KOPT-K1 (cell line): Measurements from ENCODE around the gene GMEB1.
"Not testable (repeated sequence)": the region's sequence is repeated elsewhere in the genome, so short reads cannot be mapped to it uniquely, and the experiment has no call there.

Experiments used
- H3K27ac ChIP-seq: fragments of 200-600 bp; sonication (generic); 2 replicates; pipeline ENCODE4 v1.5.1; 2016; ENCODE audit warnings: antibody characterized with exemption, mild to moderate bottlenecking, low read depth, low read length; ENCODE audit not compliant: poor library complexity, severe bottlenecking
- H3K36me3 ChIP-seq: fragments of 200-600 bp; sonication (generic); 2 replicates; pipeline ENCODE4 v1.5.1; 2017; ENCODE audit warnings: antibody characterized with exemption, mild to moderate bottlenecking, low read length, moderate library complexity; ENCODE audit not compliant: insufficient read depth
- H3K9me3 ChIP-seq: fragments of 200-600 bp; sonication (generic); 2 replicates; pipeline ENCODE4 v1.5.1; 2017; ENCODE audit warnings: antibody characterized with exemption, low read length, mild to moderate bottlenecking; ENCODE audit not compliant: insufficient read depth, poor library complexity, severe bottlenecking

The GMEB1 gene

DNA sequence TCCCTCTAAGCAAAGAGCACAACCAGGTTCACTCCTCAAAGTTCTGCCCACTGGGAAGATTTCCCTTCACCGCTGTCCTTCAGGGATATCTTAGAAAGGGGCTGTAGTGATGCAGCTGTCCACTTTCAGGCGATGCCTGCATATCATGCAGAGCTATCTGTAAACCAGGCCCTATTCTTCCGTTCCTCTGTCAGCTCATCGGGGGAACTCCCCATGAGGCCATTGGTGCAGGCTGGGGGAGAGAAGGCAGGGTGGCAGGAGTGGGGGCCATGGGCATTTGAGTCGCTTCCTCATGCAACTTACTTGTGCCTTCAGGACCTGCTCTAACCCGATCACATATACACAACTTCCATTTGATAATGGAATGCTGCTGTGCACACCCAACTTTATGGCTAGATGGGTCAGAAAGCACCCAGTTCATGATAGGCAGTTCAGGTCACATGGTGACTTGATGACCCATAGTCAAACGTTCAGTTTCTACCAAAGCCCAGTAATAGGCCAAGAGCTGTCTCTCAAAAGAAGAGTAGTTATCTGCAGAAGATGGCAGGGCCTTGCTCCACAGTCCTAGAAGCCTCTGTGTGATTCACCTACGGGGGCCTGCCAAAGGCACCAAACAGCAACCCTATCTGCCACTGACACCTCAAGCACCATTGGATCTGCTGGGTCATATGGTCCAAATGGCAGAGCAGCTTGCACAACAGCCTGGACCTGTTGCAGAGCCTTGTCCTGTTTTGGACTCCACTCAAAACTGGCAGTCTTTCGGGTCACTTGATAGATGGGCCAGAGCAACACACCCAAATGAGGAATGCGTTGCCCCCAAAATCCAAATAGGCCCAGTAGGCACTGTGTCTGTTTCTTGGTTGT is 12.9 kb upstream of the GMEB1 start:
- not testable (repeated sequence) for H3K27ac ChIP-seq, H3K9me3 ChIP-seq, H3K36me3 ChIP-seq

DNA sequence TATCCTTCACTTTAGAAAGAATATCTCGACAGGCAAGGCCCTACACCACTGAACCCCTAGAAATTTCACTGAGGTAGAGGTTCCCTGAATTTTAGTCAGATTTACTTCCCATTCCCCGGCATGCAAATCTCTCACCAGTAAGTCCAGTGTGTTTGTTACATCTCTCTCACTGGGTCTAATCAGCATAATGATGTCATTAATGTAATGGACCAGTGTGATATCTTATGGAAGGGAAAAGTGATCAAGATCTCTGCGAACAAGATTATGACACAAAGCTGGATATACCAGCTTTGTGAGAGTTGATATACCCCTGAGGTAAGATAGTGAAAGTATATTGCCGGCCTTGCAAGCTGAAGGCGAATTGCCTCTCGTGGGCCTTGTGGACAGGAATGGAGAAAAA is 12.2 kb upstream of the GMEB1 start:
- Histone ChIP-seq H3K9me3 (no peaks in the 10 kb centered on the region), H3K27ac (no peak overlapping the region), H3K36me3 (no peaks in the 10 kb centered on the region)

DNA sequence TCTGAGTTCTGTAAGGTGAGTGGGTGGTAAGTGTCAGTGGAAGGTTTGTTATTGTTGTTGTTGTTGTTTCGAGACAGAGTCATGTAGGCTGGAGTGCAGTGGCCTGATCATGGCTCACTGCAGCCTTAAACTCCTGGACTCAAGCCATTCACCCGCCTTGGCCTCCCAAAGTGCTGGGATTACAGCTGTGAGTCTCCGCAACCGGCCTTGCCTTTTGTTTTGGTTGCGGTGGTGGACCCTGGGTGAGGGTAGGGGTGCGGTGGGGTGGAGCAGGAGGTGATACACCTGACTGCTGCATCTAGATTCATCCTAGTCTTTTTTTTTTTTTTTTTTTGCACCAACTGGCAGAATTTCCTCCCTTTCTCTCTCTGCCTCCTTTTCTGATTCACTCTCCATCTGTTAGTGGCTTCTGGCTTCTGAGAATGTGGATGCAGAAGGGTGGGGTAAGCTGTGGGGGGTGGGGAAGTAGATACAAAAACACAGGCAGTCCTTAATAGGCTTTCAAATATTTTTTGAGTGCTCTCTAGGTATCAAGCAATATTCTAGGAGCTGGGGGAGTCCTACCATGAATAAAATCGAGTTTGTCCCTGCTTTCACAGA is 4.6 kb upstream of the GMEB1 start:
- Histone ChIP-seq H3K36me3 (no peaks in the 10 kb centered on the region), H3K9me3 (no peaks in the 10 kb centered on the region), H3K27ac (no peak overlapping the region)

DNA sequence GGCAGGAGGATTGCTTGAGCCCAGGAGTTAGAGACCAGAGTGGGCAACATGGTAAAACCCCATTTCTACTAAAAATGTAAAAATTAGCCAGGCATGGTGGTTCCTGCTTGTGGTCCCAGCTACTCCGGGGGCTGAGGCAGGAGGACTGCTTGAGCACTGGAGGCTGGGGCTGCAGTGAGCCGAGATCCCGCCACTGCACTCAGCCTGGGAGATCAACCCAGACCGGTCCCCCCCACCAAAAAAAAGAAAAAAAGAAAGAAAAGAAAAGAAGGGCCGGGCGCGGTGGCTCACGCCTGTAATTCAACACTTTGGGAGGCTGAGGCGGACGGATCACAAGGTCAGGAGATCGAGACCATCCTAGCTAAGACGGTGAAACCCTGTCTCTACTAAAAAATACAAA is 1.8 kb upstream of the GMEB1 start:
- no peaks in the 10 kb centered on the region for H3K36me3 ChIP-seq
- H3K27ac ChIP-seq: no peak overlapping the region
- no peaks in the 10 kb centered on the region for H3K9me3 ChIP-seq

DNA sequence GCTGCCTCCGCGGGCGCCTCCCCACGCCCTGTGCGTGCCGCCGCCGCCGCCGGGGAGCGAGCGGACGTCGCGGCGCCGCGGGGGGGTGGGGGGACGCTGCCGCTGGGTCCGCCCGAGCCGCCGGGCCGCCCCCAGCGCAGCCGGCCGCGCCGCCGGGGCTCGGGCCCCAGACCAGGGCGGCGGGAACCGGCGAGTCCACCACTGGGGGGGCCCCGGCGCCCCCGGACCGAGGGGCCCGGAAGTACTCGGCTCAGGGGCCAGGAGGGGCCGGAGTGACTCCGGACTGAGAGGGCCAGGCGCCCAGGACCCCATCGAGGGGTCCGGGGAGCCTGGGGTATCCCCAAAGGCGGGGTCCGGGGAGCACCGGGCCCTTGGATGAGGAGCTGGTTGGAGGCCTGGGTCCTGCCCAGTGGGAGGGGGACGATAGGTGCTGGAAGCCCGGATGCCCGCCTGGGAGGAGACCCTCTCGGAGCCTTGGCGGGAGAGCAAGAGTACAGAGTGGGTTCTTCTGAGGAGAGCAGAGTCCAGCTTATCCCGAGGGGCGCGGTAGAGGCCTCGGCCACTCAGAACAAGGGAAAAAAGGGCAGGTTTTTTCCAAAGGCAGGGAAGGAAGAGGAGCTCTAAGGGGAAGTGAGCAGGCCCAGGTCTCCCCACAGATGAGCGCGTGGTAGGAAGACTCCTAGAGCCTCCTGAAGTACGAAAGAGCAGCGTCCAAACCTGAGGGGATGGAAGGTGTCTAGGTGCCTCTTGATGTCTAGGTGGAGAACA is 556 bp downstream of the GMEB1 start:
- H3K36me3 ChIP-seq: no peaks in the 10 kb centered on the region
- peak overlapping the region; percentile 96 for H3K27ac ChIP-seq
- no peaks in the 10 kb centered on the region for H3K9me3 ChIP-seq

DNA sequence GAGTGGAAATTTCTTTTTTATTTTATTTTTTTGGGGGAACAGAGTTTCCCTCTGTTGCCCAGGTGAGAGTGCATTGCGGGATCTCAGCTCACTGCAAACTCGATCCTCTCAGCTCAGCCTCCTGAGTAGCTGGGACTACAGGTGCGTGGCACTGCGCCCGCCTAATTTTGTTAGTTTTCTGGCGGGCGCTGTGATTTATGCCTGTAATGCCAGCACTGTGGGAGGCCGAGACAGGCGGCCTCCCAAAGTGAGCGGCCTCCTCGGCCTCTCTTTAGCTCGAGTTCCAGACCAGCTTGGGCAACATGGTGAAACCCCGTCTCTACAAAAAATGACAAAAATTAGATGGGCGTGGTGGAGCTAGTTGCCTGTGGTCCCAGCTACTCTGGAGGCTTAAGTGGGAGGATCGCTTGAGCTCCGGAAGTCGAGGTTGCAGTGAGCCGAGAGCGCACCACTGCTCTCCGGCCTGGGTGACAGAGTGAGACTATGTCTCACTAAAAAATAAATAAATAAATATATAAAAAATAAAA is 2.7 kb downstream of the GMEB1 start:
- Histone ChIP-seq H3K9me3 (no peaks in the 10 kb centered on the region), H3K36me3 (no peaks in the 10 kb centered on the region), H3K27ac (no peak overlapping the region)

DNA sequence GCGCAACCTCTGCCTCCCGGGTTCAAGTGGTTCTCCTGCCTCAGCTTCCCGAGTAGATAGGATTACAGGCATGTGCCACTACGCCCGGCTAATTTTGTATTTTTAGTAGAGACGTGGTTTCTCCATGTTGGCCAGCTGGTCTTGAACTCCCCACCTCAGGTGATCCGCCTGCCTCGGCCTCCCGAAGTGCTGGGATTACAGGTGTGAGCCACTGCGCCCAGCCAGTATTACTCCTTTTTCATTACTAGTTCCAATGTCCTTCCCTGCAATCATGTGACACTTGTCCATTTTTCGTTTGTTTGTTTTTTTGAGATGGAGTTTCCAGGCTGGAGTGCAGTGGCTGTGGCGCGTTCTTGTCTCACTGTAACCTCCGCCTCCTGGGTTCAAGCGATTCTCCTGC is 4.4 kb downstream of the GMEB1 start:
- not testable (repeated sequence) for H3K27ac ChIP-seq, H3K9me3 ChIP-seq, H3K36me3 ChIP-seq

DNA sequence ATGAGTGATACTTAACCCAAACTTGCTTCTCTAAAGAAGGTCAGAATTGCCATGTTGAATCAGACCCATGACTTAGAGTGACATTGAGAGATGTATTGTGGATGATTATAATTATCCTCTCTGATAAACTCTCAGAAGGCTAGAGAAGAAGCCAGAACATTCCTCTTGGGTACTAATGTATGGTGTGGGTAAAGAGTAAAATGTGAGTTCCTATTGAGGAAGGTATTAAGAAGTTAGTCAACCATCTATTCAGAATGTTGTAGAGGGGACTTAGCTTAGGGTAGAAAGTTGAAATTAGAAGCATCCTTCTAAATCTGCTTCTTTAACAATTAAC is 7.3 kb downstream of the GMEB1 start:
- H3K9me3 ChIP-seq: no peaks in the 10 kb centered on the region
- no peaks in the 10 kb centered on the region for H3K36me3 ChIP-seq
- no peak overlapping the region for H3K27ac ChIP-seq

DNA sequence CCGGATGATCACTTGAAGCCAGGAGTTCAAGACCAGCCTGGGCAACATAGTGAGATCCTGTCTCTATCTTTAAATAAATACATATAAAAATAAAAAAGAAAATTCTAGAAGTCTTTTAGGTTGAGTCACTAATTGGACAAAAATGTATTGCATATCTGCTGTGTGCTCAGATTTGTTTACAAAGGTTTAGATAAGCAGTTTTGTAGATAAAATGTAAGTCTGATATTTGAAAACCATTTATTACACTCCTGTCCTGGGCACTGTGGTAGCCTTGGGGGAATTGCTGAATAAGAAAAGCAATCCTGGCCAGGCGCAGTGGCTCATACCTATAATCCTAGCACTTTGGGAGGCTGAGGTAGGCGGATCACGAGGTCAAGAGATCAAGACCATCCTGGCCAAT is 11.6 kb downstream of the GMEB1 start:
- Histone ChIP-seq H3K9me3 (no peaks in the 10 kb centered on the region), H3K27ac (no peak overlapping the region), H3K36me3 (peaks cover 15% of the 10 kb centered on the region)

DNA sequence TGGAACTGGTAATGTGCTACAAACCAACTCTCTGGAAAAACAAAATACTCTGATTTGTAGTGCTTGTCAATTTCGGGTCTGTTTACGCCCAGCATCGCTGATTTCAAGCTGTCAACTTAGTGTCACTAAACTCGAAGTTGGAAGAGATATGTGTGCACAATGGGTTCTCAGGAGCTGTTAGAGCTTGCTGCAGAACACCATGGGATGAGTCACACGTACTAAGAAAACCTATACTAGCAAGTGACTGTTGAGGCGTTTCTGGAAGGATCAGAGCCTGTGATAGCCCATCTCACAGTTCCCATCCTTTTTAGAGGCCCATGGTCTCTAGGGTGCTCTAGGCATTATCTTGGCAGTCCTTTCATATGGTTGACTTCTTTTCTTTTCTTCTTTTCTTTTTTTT is 14.3 kb downstream of the GMEB1 start:
- Histone ChIP-seq H3K36me3 (peaks cover 28% of the 10 kb centered on the region), H3K9me3 (no peaks in the 10 kb centered on the region), H3K27ac (no peak overlapping the region)

DNA sequence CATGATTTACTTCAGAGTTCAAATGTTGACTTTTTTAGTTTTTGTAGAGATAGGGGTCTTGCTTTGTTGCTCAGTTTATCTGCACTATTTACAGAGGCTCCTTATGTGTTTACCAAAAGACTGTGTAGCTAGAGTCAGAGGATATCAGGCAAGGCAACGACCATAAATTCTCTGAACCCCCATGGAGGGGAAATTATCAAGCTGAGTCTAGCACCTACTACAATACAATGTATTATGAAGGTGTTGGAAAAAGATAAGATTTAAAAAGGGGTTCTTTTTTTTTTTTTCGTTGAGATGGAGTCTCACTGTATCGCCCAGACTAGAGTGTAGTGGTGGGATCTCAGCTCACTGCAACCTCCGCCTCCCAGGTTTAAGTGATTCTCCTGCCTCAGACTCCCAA is 16.4 kb downstream of the GMEB1 start:
- no peaks in the 10 kb centered on the region for H3K9me3 ChIP-seq
- H3K27ac ChIP-seq: no peak overlapping the region
- H3K36me3 ChIP-seq: peaks cover 34% of the 10 kb centered on the region

DNA sequence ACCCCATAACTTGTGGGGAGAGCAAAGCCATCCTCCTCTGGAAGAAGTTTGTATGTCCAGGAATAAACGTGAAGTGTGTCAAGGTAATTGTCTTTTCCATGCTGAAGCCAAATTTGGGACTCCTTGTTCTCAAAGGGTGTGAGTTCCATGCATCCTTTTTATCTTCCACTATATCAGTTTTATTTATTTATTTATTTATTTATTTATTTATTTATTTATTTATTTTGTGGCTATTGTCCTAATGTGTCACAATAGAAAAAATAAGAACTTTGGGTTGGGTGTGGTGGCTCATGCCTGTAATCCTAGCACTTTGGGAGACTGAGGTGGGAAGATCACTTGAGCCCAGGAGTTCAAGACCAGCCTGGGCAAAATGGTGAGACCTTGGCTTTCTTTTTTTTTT is 23.0 kb downstream of the GMEB1 start:
- not testable (repeated sequence) for H3K9me3 ChIP-seq, H3K27ac ChIP-seq
- H3K36me3 ChIP-seq: peaks cover 58% of the 10 kb centered on the region

DNA sequence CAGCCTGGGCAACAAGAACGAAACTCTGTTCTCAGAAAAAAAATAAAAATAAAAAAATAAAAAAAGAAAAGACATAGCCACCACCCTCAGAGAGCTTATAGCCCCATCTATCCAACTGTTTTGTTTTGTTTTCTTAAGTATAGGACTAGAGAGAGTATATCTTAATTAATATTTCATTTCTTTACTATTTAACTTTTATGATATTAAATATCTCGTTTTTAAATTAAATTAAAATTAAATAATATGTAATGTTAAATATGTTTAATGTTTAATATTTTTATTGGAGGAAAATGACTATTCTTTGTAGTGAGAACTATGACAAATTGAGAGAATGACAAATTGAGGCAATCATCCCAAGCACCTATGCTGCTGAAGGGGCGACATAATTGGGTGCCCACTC is 35.0 kb downstream of the GMEB1 start:
- Histone ChIP-seq H3K36me3 (peaks cover 69% of the 10 kb centered on the region), H3K27ac (no peak overlapping the region), H3K9me3 (no peaks in the 10 kb centered on the region)

DNA sequence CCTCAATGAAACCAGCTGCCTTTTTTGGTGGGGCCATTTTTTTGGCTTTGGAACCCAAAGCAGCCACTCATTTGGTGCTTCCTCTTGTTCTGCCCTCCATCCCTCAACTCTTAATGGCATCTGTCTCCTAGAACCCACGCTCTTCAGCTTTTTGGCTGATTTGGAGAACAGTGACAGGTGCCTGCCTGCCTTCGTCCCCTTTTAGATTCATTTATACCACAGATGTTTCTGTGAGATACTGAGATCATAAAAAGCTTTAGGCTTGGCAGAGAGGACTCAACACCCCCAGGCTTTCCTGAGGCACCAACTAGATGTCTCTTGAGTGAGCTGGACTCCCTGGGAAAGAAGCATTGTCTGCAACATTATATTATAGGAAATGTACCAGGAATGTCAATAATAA is 47.8 kb downstream of the GMEB1 start:
- H3K27ac ChIP-seq: no peak overlapping the region

DNA sequence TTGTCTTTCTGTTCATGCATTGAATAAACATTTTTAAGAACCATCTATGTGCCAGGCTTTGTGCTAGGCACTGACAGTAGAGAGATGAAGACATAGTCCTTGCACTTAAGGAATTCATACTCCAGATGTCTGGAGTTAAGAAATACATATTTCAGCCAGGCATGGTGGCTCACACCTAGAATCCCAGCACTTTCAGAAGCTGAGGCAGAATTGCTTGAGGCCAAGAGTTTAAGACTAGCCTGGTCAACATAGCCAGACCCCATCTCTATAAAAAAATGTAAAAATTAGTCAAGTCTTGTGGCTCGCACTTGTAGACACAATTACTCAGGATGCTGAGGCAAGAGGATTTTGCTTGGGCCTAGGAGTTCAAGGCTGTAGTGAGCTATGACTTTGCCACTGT is 49.6 kb downstream of the GMEB1 start:
- Histone ChIP-seq H3K27ac (no peak overlapping the region), H3K36me3 (peaks cover 23% of the 10 kb centered on the region), H3K9me3 (no peaks in the 10 kb centered on the region)

More for the DNA sequence above, 47.8 kb downstream of the GMEB1 start:
- Histone ChIP-seq H3K9me3 (no peaks in the 10 kb centered on the region), H3K36me3 (peaks cover 37% of the 10 kb centered on the region)
